ENCODE data around the gene ESYT1.

DNA sequence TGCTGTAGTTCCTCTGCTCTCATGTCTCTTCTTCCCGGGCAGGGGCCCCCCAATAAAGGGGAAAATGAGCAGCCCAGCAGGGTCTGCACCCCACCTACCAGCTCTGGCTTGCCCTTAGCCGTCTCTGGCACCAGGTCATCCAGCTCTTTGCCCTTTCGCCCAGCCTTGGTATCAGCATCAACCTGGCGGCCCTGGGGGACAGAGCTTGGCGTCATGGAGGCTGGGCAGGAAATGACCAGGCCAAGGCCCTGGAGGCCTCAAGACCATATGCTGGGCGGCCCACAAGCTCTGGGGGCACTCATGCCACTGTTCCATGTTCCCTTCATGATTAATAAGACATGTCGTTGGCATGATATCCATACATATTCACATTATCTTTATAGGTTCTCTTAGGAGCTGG lies 44.8 kb downstream of the ESYT1 start:
- no peak for TF ChIP-seq EP300 (IDR thresholded peaks at IDR 0.05)
- TF ChIP-seq POLR2A (IDR thresholded peaks at IDR 0.05) = no peak
- TF ChIP-seq POLR2AphosphoS5 (IDR thresholded peaks at IDR 0.05) = no peak
- TF ChIP-seq, protein P1, sequence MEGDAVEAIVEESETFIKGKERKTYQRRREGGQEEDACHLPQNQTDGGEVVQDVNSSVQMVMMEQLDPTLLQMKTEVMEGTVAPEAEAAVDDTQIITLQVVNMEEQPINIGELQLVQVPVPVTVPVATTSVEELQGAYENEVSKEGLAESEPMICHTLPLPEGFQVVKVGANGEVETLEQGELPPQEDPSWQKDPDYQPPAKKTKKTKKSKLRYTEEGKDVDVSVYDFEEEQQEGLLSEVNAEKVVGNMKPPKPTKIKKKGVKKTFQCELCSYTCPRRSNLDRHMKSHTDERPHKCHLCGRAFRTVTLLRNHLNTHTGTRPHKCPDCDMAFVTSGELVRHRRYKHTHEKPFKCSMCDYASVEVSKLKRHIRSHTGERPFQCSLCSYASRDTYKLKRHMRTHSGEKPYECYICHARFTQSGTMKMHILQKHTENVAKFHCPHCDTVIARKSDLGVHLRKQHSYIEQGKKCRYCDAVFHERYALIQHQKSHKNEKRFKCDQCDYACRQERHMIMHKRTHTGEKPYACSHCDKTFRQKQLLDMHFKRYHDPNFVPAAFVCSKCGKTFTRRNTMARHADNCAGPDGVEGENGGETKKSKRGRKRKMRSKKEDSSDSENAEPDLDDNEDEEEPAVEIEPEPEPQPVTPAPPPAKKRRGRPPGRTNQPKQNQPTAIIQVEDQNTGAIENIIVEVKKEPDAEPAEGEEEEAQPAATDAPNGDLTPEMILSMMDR (IDR thresholded peaks at IDR 0.05) = no peak
